ENCODE measurements around the gene JPH3. TPM values are rescaled to one million over a fixed set of nuclear protein-coding genes. Genes with fewer than 3 reads are reported as not detected.
"Not testable (repeated sequence)": the region's sequence is repeated elsewhere in the genome, so short reads cannot be mapped to it uniquely, and the experiment has no call there.

The JPH3 gene
- polyA plus RNA-seq, 3 donors, result not detected

DNA sequence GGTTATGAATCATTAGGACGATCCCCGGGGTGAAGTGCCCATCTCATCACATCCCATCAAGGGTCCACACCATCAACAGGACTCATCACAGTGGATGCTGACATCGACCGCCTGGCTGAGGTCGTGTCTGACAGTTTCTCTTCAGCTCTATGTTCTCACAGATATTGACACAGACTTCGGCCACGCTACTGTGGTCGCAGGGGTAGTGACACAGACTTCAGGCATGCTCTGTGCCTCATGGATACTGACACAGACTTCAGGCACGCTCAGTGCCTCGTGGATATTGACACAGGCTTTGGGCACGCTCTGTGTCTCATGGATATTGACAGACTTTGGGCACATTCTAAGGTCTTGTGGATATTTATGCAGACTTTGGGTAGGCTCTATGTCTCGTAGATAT, 113.3 kb downstream of the JPH3 start:
- Mint-ChIP-seq H3K27me3 (ENCODE audit: low read depth in 3 of 3) (peaks cover 0 to 3% (median 2%) of the 10 kb centered on the region in 3 donors), H3K36me3 (peaks cover 58 to 77% of the 10 kb centered on the region in 2 donors), H3K4me3 (no peak overlapping the region), H3K27ac (no peak overlapping the region), H3K9me3 (peaks cover 0 to 5% (median 0%) of the 10 kb centered on the region in 7 donors), H3K4me1 (peaks cover 6% of the 10 kb centered on the region)
- Histone ChIP-seq H2AFZ (ENCODE audit: insufficient read depth, low read depth, low read length, poor library complexity, severe bottlenecking) (no peak overlapping the region), H3K4me2 (replicated peaks; ENCODE audit: extremely low read depth, low read length, poor library complexity, severe bottlenecking) (no peak overlapping the region), H3K9ac (ENCODE audit: insufficient read depth, low read length, poor library complexity, severe bottlenecking) (no peak overlapping the region), H3K9me3 (replicated peaks in 1 of 2; ENCODE audit: control insufficient read depth in 1 of 2, insufficient read depth in 1 of 2, low read length in 2 of 2) (no peaks in the 10 kb centered on the region), H3K4me1 (ENCODE audit: control insufficient read depth in 1 of 2, insufficient read depth in 2 of 2, low read length in 2 of 2) (no peaks in the 10 kb centered on the region), H3K79me2 (ENCODE audit: insufficient read depth, low read length) (no peaks in the 10 kb centered on the region), H3K36me3 (replicated peaks in 1 of 2; ENCODE audit: control insufficient read depth in 1 of 2, insufficient read depth in 2 of 2, low read length in 2 of 2) (peaks cover 45 to 68% of the 10 kb centered on the region in 2 donors), H3K4me3 (replicated peaks in 1 of 3; ENCODE audit: low read depth in 2 of 3, low read length in 3 of 3) (no peak overlapping the region), H3K27ac (ENCODE audit: low read depth in 1 of 2, low read length in 2 of 2) (no peak overlapping the region), H4K20me1 (ENCODE audit: insufficient read depth, low read length) (no peaks in the 10 kb centered on the region), H3K27me3 (ENCODE audit: control insufficient read depth in 2 of 2, insufficient read depth in 2 of 2, low read length in 2 of 2) (no peaks in the 10 kb centered on the region)
- DNase-seq, result no peak
- WGBS (ENCODE audit: insufficient coverage), result 99% methylated on average over 8 of the region's 12 CpGs
- intact Hi-C loops (cut with micrococcal nuclease), result no loop called here
- TF ChIP-seq, protein P1, sequence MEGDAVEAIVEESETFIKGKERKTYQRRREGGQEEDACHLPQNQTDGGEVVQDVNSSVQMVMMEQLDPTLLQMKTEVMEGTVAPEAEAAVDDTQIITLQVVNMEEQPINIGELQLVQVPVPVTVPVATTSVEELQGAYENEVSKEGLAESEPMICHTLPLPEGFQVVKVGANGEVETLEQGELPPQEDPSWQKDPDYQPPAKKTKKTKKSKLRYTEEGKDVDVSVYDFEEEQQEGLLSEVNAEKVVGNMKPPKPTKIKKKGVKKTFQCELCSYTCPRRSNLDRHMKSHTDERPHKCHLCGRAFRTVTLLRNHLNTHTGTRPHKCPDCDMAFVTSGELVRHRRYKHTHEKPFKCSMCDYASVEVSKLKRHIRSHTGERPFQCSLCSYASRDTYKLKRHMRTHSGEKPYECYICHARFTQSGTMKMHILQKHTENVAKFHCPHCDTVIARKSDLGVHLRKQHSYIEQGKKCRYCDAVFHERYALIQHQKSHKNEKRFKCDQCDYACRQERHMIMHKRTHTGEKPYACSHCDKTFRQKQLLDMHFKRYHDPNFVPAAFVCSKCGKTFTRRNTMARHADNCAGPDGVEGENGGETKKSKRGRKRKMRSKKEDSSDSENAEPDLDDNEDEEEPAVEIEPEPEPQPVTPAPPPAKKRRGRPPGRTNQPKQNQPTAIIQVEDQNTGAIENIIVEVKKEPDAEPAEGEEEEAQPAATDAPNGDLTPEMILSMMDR (IDR thresholded peaks at IDR 0.05), result no peak

DNA sequence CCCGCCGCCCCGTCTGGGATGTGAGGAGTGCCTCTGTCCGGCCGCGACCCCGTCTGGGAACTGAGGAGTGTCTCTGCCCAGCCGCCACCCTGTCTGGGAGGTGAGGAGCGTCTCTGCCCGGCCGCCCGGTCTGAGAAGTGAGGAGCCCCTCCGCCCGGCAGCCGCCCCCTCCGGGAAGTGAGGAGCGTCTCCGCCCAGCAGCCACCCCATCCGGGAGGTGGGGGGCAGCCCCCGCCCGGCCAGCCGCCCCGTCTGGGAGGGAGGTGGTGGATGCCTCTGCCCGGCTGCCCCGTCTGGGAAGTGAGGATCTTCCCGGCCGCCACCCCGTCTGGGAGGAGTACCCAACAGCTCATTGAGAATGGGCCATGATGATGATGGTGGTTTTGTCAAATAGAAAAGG, 116.5 kb downstream of the JPH3 start:
- H3K4me1 Mint-ChIP-seq; H3K9me3 ChIP-seq (replicated peaks in 1 of 2; ENCODE audit: control insufficient read depth in 1 of 2, insufficient read depth in 1 of 2, low read length in 2 of 2); H3K4me3 Mint-ChIP-seq; H3K79me2 ChIP-seq (ENCODE audit: insufficient read depth, low read length); H4K20me1 ChIP-seq (ENCODE audit: insufficient read depth, low read length); H3K27me3 Mint-ChIP-seq (ENCODE audit: low read depth in 3 of 3); intact Hi-C loops (cut with micrococcal nuclease); H3K9ac ChIP-seq (ENCODE audit: insufficient read depth, low read length, poor library complexity, severe bottlenecking); H3K4me3 ChIP-seq (replicated peaks in 1 of 3; ENCODE audit: low read depth in 2 of 3, low read length in 3 of 3); DNase-seq; H2AFZ ChIP-seq (ENCODE audit: insufficient read depth, low read depth, low read length, poor library complexity, severe bottlenecking); H3K27ac ChIP-seq (ENCODE audit: low read depth in 1 of 2, low read length in 2 of 2); H3K9me3 Mint-ChIP-seq; H3K4me2 ChIP-seq (replicated peaks; ENCODE audit: extremely low read depth, low read length, poor library complexity, severe bottlenecking); H3K4me1 ChIP-seq (ENCODE audit: control insufficient read depth in 1 of 2, insufficient read depth in 2 of 2, low read length in 2 of 2); H3K27me3 ChIP-seq (ENCODE audit: control insufficient read depth in 2 of 2, insufficient read depth in 2 of 2, low read length in 2 of 2): not testable (repeated sequence)
- WGBS (ENCODE audit: insufficient coverage), result 99% methylated on average over 21 of the region's 28 CpGs
- H3K36me3 ChIP-seq (replicated peaks in 1 of 2; ENCODE audit: control insufficient read depth in 1 of 2, insufficient read depth in 2 of 2, low read length in 2 of 2), result peaks cover 59 to 72% of the 10 kb centered on the region in 2 donors
- peak overlapping the region in 1 of 7 donors; percentile 68 for H3K27ac Mint-ChIP-seq
- peaks cover 71 to 84% of the 10 kb centered on the region in 2 donors for H3K36me3 Mint-ChIP-seq
